HTR-8/SVneo (cell line): Measurements from ENCODE around the gene OR2B2.
"Not testable (repeated sequence)": the region's sequence is repeated elsewhere in the genome, so short reads cannot be mapped to it uniquely, and the experiment has no call there.

Experiments
- DNase-seq: peaks from one replicate; pipeline ENCODE4 v3.0.0; 2011; ENCODE audit warnings: low spot score, mixed read lengths; ENCODE audit not compliant: insufficient read length
- FAIRE-seq: peaks from 2 replicates; lab custom pipeline; 2011; peaks lifted over from hg19 to GRCh38; lab: Jason Lieb, UNC

OR2B2 gene

GRCh38 chr6:27911956-27912446 lies at the start of gene OR2B2:
TSS of gene OR2B2 (minus strand) at chr6:27912396. CDS start at chr6:27912319, 77 bp downstream.
- no peak for DNase-seq
- FAIRE-seq, result no peak

- FAIRE-seq (no peak), DNase-seq (no peak)
Measured at GRCh38 chr6:27957516-27957915, 45.3 kb upstream of the OR2B2 start.

DNA sequence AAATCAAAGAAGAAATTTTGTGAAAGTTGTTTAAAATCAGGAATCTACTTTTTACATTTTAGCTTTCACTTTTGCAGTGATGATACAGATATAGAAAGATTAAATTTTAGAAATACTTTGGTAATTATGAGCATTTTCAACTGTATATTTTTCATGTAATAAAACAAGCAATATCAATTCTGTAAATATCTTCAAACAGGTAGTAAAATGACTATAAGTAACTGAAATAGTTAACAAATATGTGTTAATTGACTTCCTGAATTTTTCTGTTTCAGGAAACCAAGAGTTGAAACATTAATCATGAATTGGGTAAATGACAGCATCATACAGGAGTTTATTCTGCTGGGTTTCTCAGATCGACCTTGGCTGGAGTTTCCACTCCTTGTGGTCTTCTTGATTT lies 44.7 kb upstream of the OR2B2 start, which contains the start of gene OR2B6:
Gene OR2B6, plus strand, starts transcription at position 301 of the 400 bp plus-strand sequence. Its CDS starts 0 bp downstream, at position 301.
- FAIRE-seq (no peak), DNase-seq (no peak)

- FAIRE-seq, result no peak
- DNase-seq, result no peak
Measured at GRCh38 chr6:27951040-27951439, 38.8 kb upstream of the OR2B2 start.

GRCh38 chr6:27948237-27948636 lies 36.0 kb upstream of the OR2B2 start:
- FAIRE-seq, result no peak
- no peak for DNase-seq

DNA sequence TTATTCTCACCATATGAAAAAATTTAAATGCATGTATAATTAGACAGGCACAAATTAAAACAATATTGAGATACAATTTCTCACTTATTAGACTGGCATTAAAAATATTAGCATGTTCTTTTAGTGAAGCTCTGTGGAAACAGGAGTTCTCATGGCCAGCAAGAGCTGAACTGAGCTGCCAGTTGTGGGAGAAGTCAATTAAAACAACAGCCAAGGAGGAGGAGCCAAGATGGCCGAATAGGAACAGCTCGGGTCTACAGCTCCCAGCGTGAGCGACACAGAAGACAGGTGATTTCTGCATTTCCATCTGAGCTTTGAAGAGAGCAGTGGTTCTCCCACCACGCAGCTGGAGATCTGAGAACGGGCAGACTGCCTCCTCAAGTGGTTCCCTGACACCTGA lies 30.9 kb upstream of the OR2B2 start:
- DNase-seq, FAIRE-seq: not testable (repeated sequence)

DNA sequence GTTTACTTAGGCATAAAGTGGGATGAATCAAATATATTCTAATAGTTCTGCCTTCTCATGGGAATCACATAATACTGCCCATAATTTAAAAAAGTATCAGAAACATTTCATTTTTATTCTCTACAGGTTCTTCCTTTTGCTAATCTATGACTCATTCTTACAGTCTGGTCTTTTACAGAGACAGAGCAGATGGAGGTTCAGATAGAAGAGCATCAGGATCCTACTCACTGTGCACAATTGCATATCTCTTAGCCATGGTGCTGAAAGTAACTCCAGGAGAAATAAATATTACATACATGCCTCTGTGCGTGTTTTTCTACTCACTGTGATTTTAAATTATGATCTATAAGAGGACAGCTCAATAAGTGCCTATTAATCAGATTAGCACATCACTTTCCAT lies 28.6 kb upstream of the OR2B2 start:
- no peak for FAIRE-seq
- no peak for DNase-seq

DNA sequence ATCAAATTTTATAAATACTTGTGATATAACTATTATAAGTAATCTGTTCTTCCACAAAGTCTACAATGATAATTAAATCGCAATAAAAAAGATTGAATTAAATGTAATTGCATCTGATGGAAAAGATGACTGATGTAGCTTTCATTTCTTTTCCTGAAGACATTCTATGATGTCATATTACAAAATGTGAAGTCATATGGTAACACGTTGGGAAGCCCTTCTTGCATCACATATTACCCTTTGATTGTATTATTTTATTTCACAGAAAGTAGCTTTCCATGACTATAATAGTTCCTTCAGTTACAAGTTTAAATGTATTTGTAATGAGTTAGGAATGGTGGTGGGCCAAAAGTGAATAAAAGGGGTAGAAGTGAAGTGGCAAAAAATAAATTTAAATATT lies 19.0 kb upstream of the OR2B2 start:
- FAIRE-seq (no peak), DNase-seq (no peak)

DNA sequence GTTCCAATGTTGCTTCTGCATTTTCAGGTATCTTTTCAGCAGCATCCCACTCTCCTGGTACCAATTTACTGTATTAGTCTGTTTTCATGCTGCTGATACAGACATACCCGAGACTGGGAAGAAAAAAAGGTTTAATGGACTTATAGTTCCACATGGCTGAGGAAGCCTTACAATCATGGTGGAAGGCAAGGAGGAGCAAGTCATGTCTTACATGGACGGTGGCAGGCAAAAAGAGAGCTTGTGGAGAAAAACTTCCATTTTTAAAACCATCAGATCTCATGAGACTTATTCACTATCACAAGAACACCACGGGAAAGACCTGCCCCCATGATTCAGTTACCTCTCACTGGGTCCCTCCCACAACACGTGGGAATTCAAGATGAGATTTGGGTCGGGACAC lies 17.7 kb upstream of the OR2B2 start:
- FAIRE-seq, DNase-seq: not testable (repeated sequence)

DNA sequence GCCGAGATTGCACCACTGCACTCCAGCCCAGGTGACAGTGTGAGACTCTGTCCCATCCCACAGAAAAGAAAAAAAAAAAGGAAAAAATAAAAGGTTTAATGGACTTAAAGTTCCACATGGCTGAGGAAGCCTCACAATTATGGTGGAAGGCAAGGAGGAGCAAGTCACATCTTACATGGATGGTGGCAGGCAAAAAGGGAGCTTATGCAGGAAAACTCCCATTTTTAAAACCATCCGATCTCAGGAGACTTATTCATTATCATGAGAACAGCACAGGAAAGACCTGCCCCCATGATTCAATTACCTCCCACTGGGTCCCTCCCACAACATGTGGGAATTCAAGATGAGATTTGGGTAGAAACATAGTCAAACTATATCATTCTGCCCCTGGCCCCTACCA lies 15.8 kb upstream of the OR2B2 start:
- not testable (repeated sequence) for FAIRE-seq, DNase-seq

GRCh38 chr6:27924179-27924578 lies 12.0 kb upstream of the OR2B2 start:
- no peak for DNase-seq
- FAIRE-seq, result no peak

DNA sequence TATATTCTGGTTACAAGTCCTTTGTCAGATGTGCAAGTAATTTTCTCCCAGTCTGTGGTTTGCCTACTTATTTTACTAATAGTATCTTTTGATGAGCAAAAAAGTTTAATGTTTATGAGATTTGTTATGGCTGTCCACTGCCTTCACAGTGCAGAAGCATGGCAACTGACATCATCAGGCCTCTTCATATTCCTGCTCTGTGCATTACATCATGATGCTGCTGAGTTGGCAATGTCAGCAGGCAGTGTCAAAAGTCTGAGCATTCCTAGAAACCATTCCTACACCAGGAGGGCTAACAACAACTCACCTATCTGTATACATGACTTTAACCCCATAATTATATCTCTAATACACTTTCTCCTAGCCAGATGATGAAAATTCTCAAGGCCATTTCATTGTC lies 10.8 kb upstream of the OR2B2 start:
- no peak for DNase-seq
- FAIRE-seq, result no peak

- DNase-seq, result no peak
- no peak for FAIRE-seq
Measured at GRCh38 chr6:27908017-27908416, 4.2 kb downstream of the OR2B2 start.

GRCh38 chr6:27902335-27903314 lies 9.6 kb downstream of the OR2B2 start:
- FAIRE-seq, result no peak

DNA sequence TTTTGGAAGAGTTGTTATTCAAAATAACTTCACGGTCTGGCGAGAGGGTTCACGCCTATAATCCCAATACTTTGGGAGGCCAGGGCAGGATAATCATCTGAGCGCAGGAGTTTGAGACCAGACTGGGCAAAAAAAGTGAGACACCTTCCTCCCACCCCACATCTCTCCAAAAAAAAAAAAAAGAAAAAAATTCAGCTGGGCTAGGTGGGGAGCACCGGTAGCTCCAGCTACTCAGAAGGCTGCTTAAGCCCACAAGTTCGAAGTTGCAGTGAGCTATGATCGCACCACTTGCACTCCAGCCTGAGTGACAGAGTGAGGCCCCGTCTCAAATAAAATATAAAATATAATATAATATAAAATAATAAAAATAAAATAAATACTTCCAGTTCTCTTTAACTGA lies 10.4 kb downstream of the OR2B2 start:
- DNase-seq (no peak), FAIRE-seq (no peak)

More at GRCh38 chr6:27902335-27903314, 9.6 kb downstream of the OR2B2 start:
- DNase-seq, result peak; percentile 54

DNA sequence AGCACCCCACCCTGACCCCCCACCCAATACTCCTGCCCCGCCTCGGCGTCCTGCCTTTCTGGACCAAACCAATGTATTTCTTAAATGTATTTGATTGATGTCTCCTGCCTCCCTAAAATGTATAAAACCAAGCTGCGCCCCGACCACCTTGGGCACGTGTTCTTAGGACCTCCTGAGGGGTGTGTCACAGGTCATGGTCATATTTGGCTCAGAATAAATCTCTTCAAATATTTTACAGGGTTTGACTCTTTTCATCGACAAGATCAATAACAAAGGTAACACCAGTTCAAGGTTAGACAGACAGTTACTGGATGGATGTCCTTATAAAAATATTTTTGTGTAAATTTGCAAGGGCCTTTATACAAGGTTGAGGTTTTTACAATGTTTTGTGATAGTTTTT lies 12.0 kb downstream of the OR2B2 start:
- FAIRE-seq, DNase-seq: not testable (repeated sequence)

DNA sequence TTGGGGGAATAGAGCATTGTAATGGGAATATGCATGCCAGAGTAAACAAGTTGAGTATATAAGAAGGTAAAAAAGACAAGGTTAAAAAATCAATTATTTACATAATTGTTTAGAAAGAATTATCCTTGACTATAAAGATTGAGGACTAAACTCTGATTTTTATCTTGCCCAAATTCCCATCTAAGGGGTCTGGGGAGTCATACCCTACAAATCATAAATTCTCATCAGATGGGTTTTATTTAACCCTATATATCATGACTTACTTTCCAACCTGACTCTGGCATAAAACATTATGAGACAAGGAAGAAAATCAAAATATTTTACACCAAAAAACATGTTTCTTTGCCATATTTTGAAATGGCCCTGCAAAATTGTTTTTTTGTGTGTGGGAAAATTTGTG lies 12.7 kb downstream of the OR2B2 start:
- FAIRE-seq, result no peak
- DNase-seq, result no peak

DNA sequence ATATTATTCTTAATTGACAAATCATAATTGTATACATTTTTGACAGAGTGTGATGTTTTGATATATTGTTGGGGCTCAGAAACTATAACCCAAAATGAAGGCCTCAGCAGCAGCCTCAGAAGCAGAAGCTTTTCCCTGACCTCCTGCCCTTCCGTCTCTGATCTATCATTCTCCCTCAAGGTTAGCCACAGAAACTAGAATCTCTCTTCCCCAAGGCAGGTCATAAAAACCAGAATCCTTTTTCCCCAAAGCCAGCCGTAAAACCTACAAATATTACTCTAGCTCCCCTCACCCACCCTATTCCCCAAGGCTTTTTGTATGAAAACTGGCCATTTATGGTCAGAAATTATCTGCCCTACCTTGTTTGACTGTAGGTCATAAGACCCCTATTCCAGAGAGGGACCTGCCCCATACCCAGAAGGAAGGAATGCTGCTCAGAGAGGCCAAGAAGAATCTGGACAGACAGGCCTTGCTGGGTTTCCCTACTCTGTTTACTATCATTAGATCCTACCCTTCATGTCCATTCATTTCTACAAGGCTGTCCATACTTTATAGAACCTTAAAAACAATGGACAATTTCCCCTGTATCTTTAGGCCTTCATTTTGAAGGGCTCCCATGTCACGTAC lies 14.5 kb downstream of the OR2B2 start:
- FAIRE-seq (no peak), DNase-seq (no peak)

GRCh38 chr6:27896398-27896796 lies 15.8 kb downstream of the OR2B2 start:
- DNase-seq (no peak), FAIRE-seq (no peak)

GRCh38 chr6:27894839-27895762 lies 17.1 kb downstream of the OR2B2 start:
- FAIRE-seq, result no peak
- peak; percentile 80 for DNase-seq
